ENCODE results near the gene ABLIM2.

Gene ABLIM2

GRCh38 chr4:8112036-8112576 lies 46.5 kb downstream of the ABLIM2 start:
- Mint-ChIP-seq H3K4me3 (no peak overlapping the region), H3K9me3 (no peaks in the 10 kb centered on the region), H3K4me1 (peaks cover 22% of the 10 kb centered on the region), H3K27me3 (no peaks in the 10 kb centered on the region), H3K36me3 (ENCODE audit: insufficient read depth) (peaks cover 2% of the 10 kb centered on the region), H3K27ac (ENCODE audit: low read depth) (no peak overlapping the region)
- DNase-seq (ENCODE audit: low spot score in 2 of 2), result no peak
- no peak for ATAC-seq (replicated peaks; ENCODE audit: extremely low read depth, poor library complexity, severe bottlenecking)

- H3K36me3 Mint-ChIP-seq (ENCODE audit: insufficient read depth), result no peaks in the 10 kb centered on the region
- no peak overlapping the region for H3K4me3 Mint-ChIP-seq
- no peak for ATAC-seq (replicated peaks; ENCODE audit: extremely low read depth, poor library complexity, severe bottlenecking)
- peaks cover 5% of the 10 kb centered on the region for H3K4me1 Mint-ChIP-seq
- no peak overlapping the region for H3K27ac Mint-ChIP-seq (ENCODE audit: low read depth)
- no peaks in the 10 kb centered on the region for H3K9me3 Mint-ChIP-seq
- no peaks in the 10 kb centered on the region for H3K27me3 Mint-ChIP-seq
- DNase-seq (ENCODE audit: low spot score in 2 of 2), result no peak
Measured at GRCh38 chr4:8110071-8110986, 48.3 kb downstream of the ABLIM2 start.

GRCh38 chr4:8109406-8110065 lies 49.1 kb downstream of the ABLIM2 start:
- no peak overlapping the region for H3K4me3 Mint-ChIP-seq
- no peaks in the 10 kb centered on the region for H3K9me3 Mint-ChIP-seq
- H3K4me1 Mint-ChIP-seq, result no peaks in the 10 kb centered on the region
- no peaks in the 10 kb centered on the region for H3K27me3 Mint-ChIP-seq
- DNase-seq (ENCODE audit: low spot score in 2 of 2), result no peak
- H3K36me3 Mint-ChIP-seq (ENCODE audit: insufficient read depth), result no peaks in the 10 kb centered on the region
- ATAC-seq (replicated peaks; ENCODE audit: extremely low read depth, poor library complexity, severe bottlenecking), result no peak
- H3K27ac Mint-ChIP-seq (ENCODE audit: low read depth), result no peak overlapping the region

- Mint-ChIP-seq H3K27ac (ENCODE audit: low read depth) (no peak overlapping the region), H3K9me3 (no peaks in the 10 kb centered on the region), H3K4me1 (no peaks in the 10 kb centered on the region), H3K27me3 (no peaks in the 10 kb centered on the region), H3K36me3 (ENCODE audit: insufficient read depth) (no peaks in the 10 kb centered on the region), H3K4me3 (no peak overlapping the region)
- DNase-seq (ENCODE audit: low spot score in 2 of 2), result no peak
- ATAC-seq (replicated peaks; ENCODE audit: extremely low read depth, poor library complexity, severe bottlenecking), result no peak
Measured at GRCh38 chr4:8108991-8109390, 49.6 kb downstream of the ABLIM2 start.

DNA sequence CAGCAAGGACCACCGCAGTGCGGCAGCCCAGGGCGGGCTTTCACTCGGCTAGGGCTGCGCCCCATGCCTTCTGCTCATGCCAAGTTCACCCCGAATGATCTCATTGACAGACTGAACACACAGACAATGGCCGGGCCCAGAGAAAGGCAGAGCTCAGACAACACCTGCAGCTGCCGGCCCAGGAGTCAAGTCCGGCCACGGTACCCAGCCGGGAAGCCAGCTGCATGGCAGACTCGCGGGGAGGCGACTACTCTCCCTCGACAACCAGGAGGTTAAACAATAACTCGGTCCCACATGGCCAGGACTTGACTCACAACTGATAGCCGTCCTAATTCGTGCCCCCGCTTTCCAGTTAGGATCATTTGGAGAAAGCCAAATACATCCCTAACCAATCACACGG lies 50.4 kb downstream of the ABLIM2 start:
- no peaks in the 10 kb centered on the region for H3K27me3 Mint-ChIP-seq
- no peak for DNase-seq (ENCODE audit: low spot score in 2 of 2)

GRCh38 chr4:8107146-8107657 lies 51.4 kb downstream of the ABLIM2 start:
- Mint-ChIP-seq H3K27me3 (no peaks in the 10 kb centered on the region), H3K4me3 (no peak overlapping the region), H3K4me1 (no peaks in the 10 kb centered on the region), H3K36me3 (ENCODE audit: insufficient read depth) (no peaks in the 10 kb centered on the region), H3K27ac (ENCODE audit: low read depth) (no peak overlapping the region), H3K9me3 (no peaks in the 10 kb centered on the region)
- ATAC-seq (replicated peaks; ENCODE audit: extremely low read depth, poor library complexity, severe bottlenecking), result no peak
- no peak for DNase-seq (ENCODE audit: low spot score in 2 of 2)

More for the DNA sequence above, 50.4 kb downstream of the ABLIM2 start:
- H3K27ac Mint-ChIP-seq (ENCODE audit: low read depth), result no peak overlapping the region
- H3K36me3 Mint-ChIP-seq (ENCODE audit: insufficient read depth), result no peaks in the 10 kb centered on the region
- no peak overlapping the region for H3K4me3 Mint-ChIP-seq
- ATAC-seq (replicated peaks; ENCODE audit: extremely low read depth, poor library complexity, severe bottlenecking), result no peak
- H3K4me1 Mint-ChIP-seq, result no peaks in the 10 kb centered on the region
- H3K9me3 Mint-ChIP-seq, result no peaks in the 10 kb centered on the region

GRCh38 chr4:8106451-8107025 lies 52.1 kb downstream of the ABLIM2 start:
- H3K27ac Mint-ChIP-seq (ENCODE audit: low read depth), result no peak overlapping the region

GRCh38 chr4:8105306-8106100 lies 53.1 kb downstream of the ABLIM2 start:
- H3K27ac Mint-ChIP-seq (ENCODE audit: low read depth), result no peak overlapping the region
- H3K36me3 Mint-ChIP-seq (ENCODE audit: insufficient read depth), result no peaks in the 10 kb centered on the region
- H3K27me3 Mint-ChIP-seq, result no peaks in the 10 kb centered on the region
- no peak overlapping the region for H3K4me3 Mint-ChIP-seq
- H3K9me3 Mint-ChIP-seq, result no peaks in the 10 kb centered on the region
- ATAC-seq (replicated peaks; ENCODE audit: extremely low read depth, poor library complexity, severe bottlenecking) (no peak), DNase-seq (ENCODE audit: low spot score in 2 of 2) (no peak)
- H3K4me1 Mint-ChIP-seq, result no peaks in the 10 kb centered on the region

More at GRCh38 chr4:8106451-8107025, 52.1 kb downstream of the ABLIM2 start:
- DNase-seq (ENCODE audit: low spot score in 2 of 2), result no peak
- no peak for ATAC-seq (replicated peaks; ENCODE audit: extremely low read depth, poor library complexity, severe bottlenecking)
- Mint-ChIP-seq H3K9me3 (no peaks in the 10 kb centered on the region), H3K36me3 (ENCODE audit: insufficient read depth) (no peaks in the 10 kb centered on the region), H3K4me3 (no peak overlapping the region), H3K4me1 (no peaks in the 10 kb centered on the region), H3K27me3 (no peaks in the 10 kb centered on the region)

DNA sequence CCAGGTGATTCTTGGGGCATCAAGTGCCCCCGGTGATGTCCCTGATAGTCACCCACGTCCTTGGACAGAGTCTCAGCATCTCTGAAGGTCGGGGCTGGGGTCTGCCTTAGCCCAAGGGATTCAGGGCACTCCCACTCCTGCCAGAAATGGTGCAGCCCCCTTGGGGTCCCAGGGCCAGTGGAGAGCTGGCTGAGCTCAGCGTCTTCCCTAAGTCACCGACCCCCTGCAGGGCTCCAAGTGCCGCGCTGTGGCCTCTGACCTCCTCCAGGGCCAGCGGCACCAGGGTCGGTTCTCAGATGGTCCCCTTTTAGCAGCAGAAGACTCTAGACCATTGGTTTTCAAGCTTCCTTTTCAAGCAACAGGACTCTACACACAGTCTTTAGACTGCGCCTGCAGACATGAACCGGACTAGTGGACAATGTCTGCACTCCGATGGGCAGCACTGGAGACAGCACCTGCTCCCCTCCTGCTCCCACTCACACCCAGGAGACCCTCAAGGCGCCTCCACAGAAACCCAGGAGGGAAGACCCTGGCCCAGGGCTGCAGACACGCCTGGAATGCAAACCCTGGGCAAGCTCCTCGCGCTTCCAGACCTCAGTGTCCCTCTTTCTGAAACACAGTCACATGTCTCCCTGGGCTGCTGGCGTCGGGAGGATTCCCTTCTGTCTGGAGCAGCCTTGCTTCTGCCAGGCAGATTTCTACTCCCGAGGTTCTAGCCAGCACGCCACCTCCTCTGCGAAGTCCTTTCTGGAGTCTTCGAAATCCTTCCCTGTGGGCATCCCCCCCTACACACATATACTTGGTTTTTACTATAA lies 53.9 kb downstream of the ABLIM2 start:
- no peak overlapping the region for H3K27ac Mint-ChIP-seq (ENCODE audit: low read depth)
- no peaks in the 10 kb centered on the region for H3K9me3 Mint-ChIP-seq
- H3K27me3 Mint-ChIP-seq, result no peaks in the 10 kb centered on the region
- H3K4me3 Mint-ChIP-seq, result no peak overlapping the region
- no peak for ATAC-seq (replicated peaks; ENCODE audit: extremely low read depth, poor library complexity, severe bottlenecking)
- H3K36me3 Mint-ChIP-seq (ENCODE audit: insufficient read depth), result peaks cover 2% of the 10 kb centered on the region
- no peak for DNase-seq (ENCODE audit: low spot score in 2 of 2)
- no peaks in the 10 kb centered on the region for H3K4me1 Mint-ChIP-seq

DNA sequence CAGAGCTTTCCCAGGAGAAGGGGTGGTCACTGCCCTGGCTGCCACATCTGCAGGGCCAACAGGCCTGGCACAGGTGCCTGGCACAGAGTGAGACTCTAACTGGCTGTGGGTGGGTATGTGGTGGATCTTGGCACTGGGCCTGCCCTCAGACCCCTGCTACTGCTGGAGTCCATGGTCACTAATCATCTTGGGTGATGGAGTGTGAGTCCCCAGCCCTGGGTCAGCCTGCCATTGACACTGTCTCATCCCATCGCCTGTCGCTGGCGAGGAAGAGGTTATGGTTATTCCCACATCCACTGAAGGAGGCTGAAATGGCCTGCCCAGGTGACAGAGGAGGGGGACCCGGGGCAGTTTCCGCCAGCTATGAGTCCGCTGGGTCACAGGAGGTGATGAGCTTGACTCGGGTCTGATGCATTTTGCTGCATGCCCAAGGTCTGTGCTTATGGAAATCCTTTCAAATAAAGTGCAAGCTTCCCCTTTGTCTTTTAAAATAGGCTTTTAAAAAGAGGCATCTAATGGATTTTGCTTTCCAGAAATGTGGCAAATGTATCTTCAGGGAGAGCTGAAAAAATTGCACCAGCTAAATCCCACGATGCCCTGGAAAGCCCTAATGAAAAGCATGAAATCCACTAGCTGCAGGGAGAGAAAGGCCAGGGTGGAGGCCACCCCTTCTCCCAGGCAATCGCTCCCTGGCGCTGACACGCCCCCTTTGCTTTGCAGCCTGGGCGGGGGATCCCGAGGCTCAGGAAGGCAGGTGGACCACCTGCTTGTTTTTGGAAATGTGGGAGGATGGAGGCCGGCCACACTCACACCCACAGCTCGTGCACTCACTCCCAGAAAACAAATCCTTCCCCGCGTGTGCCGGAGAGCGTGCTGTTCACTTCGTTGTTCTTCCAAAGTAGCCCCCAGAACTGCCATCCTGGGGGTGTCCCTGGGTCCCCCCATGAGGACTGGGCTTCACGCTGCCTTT lies 54.9 kb downstream of the ABLIM2 start:
- DNase-seq (ENCODE audit: low spot score in 2 of 2) (no peak), ATAC-seq (replicated peaks; ENCODE audit: extremely low read depth, poor library complexity, severe bottlenecking) (no peak)
- Mint-ChIP-seq H3K27me3 (no peaks in the 10 kb centered on the region), H3K36me3 (ENCODE audit: insufficient read depth) (peaks cover 2% of the 10 kb centered on the region), H3K27ac (ENCODE audit: low read depth) (no peak overlapping the region), H3K9me3 (no peaks in the 10 kb centered on the region), H3K4me1 (no peaks in the 10 kb centered on the region), H3K4me3 (no peak overlapping the region)

DNA sequence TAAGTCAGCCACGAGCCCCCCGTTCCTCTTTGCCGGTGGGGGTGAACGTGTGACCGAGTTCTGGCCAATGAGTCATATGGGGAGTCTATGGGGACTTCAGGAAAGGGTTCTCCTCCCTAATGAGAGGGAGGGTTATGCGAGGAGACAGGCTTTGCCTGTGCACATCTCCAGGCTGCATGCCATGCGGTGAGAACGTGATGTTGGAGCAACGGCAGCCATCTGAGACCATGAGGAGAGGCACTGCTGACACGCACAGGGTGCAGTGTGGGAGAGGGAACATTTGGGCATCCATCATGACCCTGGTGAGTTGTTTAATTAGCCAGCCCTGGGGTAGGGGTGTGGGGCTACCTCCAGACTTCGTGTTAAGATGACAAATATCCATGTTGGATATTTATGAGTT lies 55.8 kb downstream of the ABLIM2 start:
- Mint-ChIP-seq H3K27me3 (no peaks in the 10 kb centered on the region), H3K27ac (ENCODE audit: low read depth) (no peak overlapping the region), H3K4me3 (no peak overlapping the region), H3K9me3 (no peaks in the 10 kb centered on the region), H3K36me3 (ENCODE audit: insufficient read depth) (peaks cover 2% of the 10 kb centered on the region), H3K4me1 (no peaks in the 10 kb centered on the region)
- DNase-seq (ENCODE audit: low spot score in 2 of 2), result no peak
- no peak for ATAC-seq (replicated peaks; ENCODE audit: extremely low read depth, poor library complexity, severe bottlenecking)
